WERI-Rb-1 (cell line): ENCODE results near the gene SLC16A3.

Experiments
- DNase-seq: peaks from one replicate; pipeline ENCODE4 v3.0.0-alpha.2; 2020
- H3K27ac ChIP-seq: fragments of 250-450 bp; sonication (Bioruptor Pico); 2 replicates; pipeline ENCODE4 v1.5.1; 2020; ENCODE audit warnings: mild to moderate bottlenecking, moderate library complexity
- H3K27me3 ChIP-seq: fragments of 250-450 bp; sonication (Bioruptor Pico); 2 replicates; pipeline ENCODE4 v1.5.1; 2021; ENCODE audit warnings: mild to moderate bottlenecking, low read depth, moderate library complexity; ENCODE audit not compliant: insufficient read depth, severe bottlenecking
- H3K36me3 ChIP-seq: fragments of 250-450 bp; sonication (Bioruptor Pico); 2 replicates; pipeline ENCODE4 v1.5.1; 2020; ENCODE audit warnings: mild to moderate bottlenecking, moderate library complexity
- H3K4me3 ChIP-seq: 2 replicates; pipeline ENCODE4 v1.5.1; 2011; ENCODE audit warnings: low read depth, mild to moderate bottlenecking, control low read depth, low read length
- H3K9me3 ChIP-seq: fragments of 250-450 bp; sonication (Bioruptor Pico); 2 replicates; pipeline ENCODE4 v1.5.1; 2021; ENCODE audit warnings: mild to moderate bottlenecking, moderate library complexity; ENCODE audit not compliant: severe bottlenecking
- TF ChIP-seq, protein P1 (sequence below): IDR thresholded peaks from 2 replicates; pipeline ENCODE4 v1.5.1; 2011; ENCODE audit warnings: low read depth, mild to moderate bottlenecking, control low read depth, inconsistent platforms, low read length

The SLC16A3 gene

DNA sequence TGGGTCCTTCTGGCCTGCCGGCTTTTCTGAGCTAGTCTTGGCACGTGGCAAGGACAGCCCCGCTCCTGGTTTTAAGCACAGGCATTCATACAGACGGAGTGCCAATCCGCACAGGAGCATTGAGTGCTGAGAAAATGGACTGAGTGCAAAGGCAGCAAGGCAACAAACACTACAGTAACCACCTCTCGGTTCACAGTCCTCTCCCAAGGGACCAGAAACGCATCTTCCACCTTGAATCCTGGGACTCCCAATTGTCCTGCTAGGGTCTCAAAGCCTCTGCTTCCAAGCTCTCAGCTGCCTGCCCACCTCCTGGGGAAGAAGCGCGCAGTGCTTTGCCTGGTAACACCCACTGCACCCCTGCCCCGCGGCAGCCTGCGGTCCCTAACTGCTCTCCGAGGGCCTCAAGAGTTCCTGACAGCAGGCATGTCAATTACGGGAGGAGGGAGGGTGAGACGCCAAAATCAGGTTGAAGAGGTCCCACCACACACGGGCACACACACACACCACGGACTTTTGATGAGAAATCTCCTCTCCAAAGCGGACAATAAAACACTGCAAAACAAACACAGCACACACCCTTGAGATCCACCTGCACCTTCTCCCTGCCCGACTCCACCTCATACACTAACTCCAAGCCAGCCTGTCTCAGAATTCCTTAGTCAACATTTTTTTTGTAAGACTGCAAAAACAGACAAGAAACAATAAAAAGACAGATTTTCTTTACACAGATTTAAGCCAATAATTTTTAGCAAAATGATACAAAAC lies 15.0 kb downstream of the SLC16A3 start:
- Histone ChIP-seq H3K27me3 (no peaks in the 10 kb centered on the region), H3K27ac (no peak overlapping the region), H3K36me3 (peaks cover 93% of the 10 kb centered on the region), H3K4me3 (no peak overlapping the region), H3K9me3 (no peaks in the 10 kb centered on the region)
- TF ChIP-seq, protein P1, sequence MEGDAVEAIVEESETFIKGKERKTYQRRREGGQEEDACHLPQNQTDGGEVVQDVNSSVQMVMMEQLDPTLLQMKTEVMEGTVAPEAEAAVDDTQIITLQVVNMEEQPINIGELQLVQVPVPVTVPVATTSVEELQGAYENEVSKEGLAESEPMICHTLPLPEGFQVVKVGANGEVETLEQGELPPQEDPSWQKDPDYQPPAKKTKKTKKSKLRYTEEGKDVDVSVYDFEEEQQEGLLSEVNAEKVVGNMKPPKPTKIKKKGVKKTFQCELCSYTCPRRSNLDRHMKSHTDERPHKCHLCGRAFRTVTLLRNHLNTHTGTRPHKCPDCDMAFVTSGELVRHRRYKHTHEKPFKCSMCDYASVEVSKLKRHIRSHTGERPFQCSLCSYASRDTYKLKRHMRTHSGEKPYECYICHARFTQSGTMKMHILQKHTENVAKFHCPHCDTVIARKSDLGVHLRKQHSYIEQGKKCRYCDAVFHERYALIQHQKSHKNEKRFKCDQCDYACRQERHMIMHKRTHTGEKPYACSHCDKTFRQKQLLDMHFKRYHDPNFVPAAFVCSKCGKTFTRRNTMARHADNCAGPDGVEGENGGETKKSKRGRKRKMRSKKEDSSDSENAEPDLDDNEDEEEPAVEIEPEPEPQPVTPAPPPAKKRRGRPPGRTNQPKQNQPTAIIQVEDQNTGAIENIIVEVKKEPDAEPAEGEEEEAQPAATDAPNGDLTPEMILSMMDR, result no peak
- DNase-seq, result no peak

DNA sequence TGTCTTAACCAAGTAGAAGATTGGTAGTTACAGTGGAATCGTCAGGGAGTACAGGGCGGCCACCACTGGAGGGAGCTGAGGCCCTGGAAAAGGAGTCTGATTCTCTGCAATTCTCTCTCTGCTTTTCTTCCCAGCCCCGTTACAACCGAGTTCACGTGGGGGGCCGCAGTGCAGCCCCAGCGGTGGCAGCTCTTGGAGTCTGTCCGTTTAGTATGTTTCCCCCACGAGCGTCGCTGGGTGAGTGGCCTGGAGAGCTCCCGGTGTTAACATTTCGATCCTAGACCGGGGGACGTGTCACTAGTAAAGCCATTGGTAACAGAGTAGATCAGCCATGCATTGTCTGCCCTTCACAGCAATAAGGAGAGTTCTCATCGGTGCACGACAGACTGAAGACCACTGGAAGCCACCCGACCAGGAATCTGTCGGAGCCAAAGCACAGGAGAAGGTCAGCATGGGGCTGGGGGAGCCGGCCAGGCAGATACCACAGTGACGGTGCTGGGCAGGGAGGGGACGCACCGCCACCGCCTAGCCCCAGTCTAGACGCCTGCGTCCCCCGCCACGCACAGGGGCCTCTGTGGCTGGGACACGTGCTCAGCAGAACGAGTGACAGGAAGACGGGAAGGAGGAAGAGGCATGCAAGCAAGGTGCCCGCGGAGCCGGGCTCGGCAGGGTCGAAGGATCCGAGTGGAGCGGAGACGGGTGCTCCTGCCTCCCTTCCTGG lies 15.7 kb downstream of the SLC16A3 start:
- Histone ChIP-seq H3K4me3 (no peak overlapping the region), H3K27me3 (no peaks in the 10 kb centered on the region), H3K36me3 (peaks cover 97% of the 10 kb centered on the region), H3K27ac (no peak overlapping the region), H3K9me3 (no peaks in the 10 kb centered on the region)
- TF ChIP-seq, protein P1, result peak; percentile 69
- no peak for DNase-seq

DNA sequence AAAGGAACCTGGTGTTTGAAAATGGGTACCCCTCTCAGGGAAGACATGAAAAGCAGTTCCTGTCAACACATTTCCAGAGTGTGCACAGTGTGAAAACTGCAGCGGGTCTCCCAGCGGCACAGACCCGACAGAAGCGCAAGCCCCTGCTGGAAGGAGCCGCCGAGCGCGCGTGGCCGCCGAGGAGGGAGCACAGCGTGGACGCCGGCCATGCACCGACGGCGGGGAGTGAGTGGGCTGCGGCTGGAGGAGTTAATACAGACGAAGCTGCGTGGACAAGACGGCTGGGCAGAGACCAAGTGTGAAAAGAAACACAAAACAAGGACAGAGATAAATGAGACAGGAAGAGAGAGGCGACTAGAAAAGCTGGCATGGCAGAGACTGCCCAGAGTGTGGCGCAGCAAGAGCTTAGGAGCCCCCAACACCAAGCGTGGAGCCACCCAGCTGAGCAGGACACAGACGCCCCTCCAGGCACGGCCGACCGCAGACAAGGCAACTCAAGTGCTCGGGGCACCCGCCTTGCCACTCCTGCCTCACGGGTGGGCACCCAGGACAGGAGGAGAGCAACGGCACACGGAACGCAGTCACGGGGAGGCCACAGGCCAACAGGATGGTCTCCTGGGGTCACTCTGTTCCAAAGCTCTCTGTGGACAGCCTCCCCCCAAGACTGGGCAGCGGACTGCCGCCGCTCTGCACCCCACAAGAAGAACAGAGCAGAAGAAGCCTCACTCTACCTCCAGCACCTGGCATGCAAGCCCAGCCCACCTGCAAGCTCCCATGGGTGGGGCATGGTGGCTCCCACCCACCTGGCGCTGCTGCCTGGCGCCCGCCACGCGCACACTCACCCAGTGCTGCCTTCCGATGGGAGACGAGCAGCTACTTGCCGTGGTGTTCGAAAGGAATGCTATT lies 16.5 kb downstream of the SLC16A3 start:
- no peak for DNase-seq
- TF ChIP-seq, protein P1, result no peak
- H3K36me3 ChIP-seq, result peaks cover 97% of the 10 kb centered on the region

DNA sequence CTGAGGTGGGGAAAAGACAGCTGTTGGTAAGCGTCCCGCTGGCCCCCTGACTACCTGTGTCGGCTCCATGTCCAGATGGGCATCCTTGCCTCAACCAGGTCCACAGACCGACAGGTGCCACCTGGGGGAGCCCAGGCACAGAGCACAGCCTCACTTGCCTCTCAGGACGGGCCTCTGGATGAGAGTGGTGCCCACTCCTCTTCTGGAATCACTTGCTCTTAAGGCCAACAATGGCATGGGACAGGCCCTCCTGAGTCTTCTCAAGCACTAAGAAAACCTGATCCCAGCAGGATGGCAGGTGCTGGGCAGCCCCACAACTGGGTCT lies 17.2 kb downstream of the SLC16A3 start:
- H3K27ac ChIP-seq, result no peak overlapping the region
- H3K4me3 ChIP-seq, result no peak overlapping the region
- H3K9me3 ChIP-seq, result no peaks in the 10 kb centered on the region
- TF ChIP-seq, protein P1, result no peak
- no peaks in the 10 kb centered on the region for H3K27me3 ChIP-seq
- no peak for DNase-seq
- peaks cover 97% of the 10 kb centered on the region for H3K36me3 ChIP-seq

More for the DNA sequence above, 16.5 kb downstream of the SLC16A3 start:
- no peak overlapping the region for H3K27ac ChIP-seq
- H3K4me3 ChIP-seq, result no peak overlapping the region
- H3K27me3 ChIP-seq, result no peaks in the 10 kb centered on the region
- no peaks in the 10 kb centered on the region for H3K9me3 ChIP-seq

DNA sequence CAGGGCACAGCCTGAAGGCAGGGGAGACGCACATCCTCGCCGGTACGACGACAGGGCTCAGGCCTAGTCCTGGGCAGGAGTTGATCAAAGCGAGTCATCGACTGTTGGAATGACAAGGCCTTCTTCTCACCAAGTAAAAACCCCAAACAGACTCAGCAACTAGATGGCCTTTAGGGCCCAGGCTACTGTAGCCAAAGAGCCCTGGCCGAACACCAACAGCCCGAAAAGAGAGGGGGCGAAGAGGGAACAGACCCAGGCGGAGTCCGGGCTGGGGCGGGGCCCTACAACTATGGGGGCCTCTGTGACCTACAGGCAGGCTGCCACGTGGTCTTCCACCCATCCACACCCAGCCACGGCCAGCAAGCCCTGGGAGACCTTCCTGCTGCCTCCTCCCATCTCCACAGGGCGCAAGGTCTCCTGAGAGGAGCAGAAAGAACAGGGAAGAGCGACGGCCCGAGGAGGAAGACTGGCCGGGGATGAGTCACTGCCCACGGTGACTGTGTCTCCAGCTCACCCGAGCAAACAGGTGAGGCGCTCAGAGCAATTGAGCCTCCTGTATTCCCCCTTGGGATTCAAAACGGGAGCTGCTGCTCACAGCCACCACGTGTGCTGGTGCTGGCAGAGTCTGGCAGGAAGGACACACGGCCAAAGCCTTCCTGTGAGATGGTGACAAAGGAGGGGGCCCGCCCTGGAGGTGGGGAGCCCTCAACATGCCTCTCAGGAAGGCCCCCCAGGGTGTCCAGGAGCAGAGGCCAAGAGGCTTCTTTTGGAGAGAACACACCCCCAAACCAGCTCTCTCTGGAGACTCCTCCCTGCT lies 17.7 kb downstream of the SLC16A3 start:
- no peak overlapping the region for H3K4me3 ChIP-seq
- DNase-seq, result no peak
- H3K27ac ChIP-seq, result no peak overlapping the region; the same call in 1 of the 2 replicates
- H3K36me3 ChIP-seq, result peaks cover 97% of the 10 kb centered on the region
- no peaks in the 10 kb centered on the region for H3K9me3 ChIP-seq
- no peaks in the 10 kb centered on the region for H3K27me3 ChIP-seq
- TF ChIP-seq, protein P1, result no peak
